GM21528 (cell line): ENCODE results near the gene INF2.
"Not testable (repeated sequence)": the region's sequence is repeated elsewhere in the genome, so short reads cannot be mapped to it uniquely, and the experiment has no call there.

ENCODE experiments used
- ATAC-seq: cut with Tn5 transposase; IDR thresholded peaks from one replicate; pipeline ENCODE4 v1.9.1; 2021; ENCODE audit warnings: mild to moderate bottlenecking, moderate library complexity; ENCODE audit not compliant: unreplicated experiment, low FRiP score

The INF2 gene

DNA sequence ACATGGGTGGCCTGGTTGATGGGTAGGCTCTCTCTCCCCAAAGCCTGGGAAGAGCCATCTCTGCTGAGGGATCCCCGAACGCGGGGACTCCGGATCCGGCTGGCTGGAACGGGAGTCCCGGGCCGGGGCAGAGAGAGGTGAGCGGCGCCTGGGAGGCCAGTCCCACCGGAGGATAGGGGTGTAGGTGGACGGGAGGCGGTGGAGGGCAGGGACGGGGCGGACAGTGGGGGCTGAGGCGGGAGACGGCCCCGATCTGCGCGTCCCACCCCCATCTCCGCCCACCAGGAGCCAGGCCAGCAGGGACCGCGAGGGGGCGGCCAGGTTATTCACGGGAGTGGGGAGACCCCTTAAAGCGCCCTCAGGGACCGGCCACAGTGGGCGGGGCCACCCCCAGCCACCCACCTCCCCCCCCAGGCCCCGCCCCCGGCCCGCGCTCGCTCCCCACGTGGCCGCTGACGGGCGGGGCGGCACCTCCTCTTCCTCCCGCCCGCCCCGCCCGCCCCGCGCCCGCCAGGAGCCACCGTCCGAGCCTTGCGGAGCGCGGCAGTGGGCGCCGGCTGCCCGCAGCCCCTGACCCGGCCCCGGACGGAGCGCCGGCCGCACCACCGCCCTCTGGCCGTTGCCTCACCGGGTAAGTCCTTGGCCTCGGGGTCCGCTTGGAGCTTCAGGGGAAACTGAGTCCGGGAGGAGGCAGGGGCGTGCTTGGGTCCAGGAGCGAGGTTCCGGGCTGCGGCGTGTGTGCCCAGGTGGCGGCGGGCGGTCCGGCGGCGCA lies at the start of gene INF2:
Gene INF2 (plus strand): TSS at position 510 of the 772 bp plus-strand sequence. CDS start 11,748 bp downstream, outside the sequence.
- ATAC-seq, result no peak

- ATAC-seq, result no peak
Measured at GRCh38 chr14:104639885-104640548, 49.4 kb upstream of the INF2 start.

GRCh38 chr14:104640681-104641080 lies 48.7 kb upstream of the INF2 start:
- no peak for ATAC-seq

- ATAC-seq, result no peak
Measured at GRCh38 chr14:104641753-104642539, 47.5 kb upstream of the INF2 start.

- no peak for ATAC-seq
Measured at GRCh38 chr14:104642540-104642868, 46.9 kb upstream of the INF2 start.

DNA sequence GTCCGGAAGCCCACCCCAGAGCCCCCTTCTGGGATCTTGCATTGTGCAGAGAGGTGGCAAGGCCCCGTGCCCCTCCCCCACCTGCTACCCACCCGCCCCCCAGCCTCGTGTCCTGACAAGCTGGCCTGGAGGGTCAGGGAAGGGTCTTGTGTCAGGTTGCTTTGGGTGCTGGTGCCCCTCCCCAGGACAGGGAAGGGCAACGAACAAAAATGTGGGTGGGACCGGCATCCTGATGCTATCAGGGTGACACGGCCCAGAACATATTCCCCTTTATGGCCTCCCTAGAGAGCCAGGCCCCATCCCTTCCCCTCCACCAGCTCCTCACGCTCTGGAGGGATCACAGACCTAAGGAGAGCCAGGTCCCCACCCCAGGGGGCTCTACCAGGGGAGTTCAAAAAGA lies 46.1 kb upstream of the INF2 start:
- no peak for ATAC-seq

- no peak for ATAC-seq
Measured at GRCh38 chr14:104644091-104644635, 45.3 kb upstream of the INF2 start.

GRCh38 chr14:104644656-104645378 lies 44.6 kb upstream of the INF2 start:
- ATAC-seq, result no peak

- no peak for ATAC-seq
Measured at GRCh38 chr14:104647467-104648043, 41.9 kb upstream of the INF2 start.

DNA sequence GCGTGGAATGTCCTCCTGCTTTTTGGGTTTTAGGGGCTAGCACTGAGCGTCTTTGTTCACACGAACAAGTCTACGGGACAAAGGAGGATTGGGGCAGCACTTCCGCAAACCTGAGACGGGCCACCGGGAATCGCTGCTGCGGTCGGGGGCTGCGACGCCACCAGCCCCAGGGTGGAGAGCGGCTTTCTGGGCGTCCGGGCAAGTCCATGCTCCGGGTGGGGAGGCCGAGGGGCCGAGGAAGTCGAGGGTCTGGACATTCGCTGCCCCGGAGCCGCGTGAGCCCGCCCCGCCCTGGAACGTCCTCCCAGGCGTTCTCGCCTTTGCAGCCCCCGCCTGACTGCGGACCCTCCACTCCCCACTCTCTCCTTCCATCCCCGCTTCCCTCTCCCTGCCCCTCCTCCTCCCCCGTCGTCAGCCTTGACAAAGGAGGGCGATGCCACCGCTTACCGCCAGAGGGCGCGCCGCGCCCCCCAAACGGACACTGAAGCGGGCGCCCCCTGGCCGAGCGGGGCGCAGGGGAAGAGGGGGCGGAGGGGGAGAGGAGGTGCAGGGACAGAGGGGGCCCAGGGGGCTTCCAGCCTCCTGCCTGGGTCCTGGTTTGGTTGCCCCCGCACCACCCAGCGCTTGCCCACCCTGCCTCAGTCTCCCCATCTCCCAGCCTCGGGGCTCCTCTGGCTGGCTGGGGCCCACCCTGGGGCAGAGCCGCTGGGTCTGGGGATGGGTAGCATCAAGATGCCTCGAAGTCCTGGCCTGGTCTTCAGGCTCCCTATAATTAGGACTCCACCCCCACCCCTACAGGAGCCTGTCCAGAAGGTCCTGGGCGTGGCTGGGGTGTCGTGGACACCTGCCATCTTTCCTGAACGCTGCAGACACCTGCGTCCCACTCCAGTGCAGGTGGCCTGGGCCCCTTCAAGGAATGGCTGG lies 39.1 kb upstream of the INF2 start:
- peak; percentile 86 for ATAC-seq

GRCh38 chr14:104650981-104651875 lies 38.2 kb upstream of the INF2 start:
- no peak for ATAC-seq

DNA sequence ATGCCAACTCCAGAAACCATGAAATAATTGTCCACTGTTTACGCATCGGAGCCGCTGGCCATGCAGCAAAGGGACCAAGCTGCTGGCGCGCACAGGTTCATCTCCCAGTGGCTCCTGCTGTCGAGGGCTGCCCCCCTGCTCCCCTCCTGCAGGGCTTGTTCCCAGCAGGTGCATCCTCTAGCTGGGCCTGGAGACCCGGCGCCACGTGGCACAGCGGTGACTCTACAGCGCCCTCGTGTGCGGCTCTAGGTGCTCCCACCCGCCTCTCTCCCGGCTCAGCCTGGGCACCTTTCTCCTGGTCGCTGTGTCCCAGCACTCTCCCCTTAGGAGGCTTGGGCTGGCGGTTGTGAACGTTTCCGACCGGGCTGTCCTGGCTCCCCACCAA lies 37.5 kb upstream of the INF2 start:
- no peak for ATAC-seq

DNA sequence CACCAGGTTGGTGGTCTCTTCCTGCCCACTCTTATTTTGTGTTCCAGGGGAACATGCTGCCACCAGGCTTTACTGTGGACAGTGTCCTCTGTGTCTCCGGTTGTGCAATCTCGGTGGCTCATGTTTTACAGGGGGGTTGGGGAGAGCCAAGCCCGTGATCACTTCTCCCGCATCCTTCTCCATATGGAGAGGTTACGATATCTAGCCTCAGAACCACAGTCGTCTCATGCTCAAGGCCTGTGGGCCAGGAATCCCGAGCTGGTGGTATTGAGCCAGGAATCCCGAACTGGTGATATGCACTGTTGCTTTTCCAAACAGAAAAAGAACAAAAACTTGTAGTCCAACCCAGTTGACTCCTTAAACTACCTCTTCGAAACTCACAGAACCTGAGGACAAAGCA lies 37.0 kb upstream of the INF2 start:
- ATAC-seq, result no peak

DNA sequence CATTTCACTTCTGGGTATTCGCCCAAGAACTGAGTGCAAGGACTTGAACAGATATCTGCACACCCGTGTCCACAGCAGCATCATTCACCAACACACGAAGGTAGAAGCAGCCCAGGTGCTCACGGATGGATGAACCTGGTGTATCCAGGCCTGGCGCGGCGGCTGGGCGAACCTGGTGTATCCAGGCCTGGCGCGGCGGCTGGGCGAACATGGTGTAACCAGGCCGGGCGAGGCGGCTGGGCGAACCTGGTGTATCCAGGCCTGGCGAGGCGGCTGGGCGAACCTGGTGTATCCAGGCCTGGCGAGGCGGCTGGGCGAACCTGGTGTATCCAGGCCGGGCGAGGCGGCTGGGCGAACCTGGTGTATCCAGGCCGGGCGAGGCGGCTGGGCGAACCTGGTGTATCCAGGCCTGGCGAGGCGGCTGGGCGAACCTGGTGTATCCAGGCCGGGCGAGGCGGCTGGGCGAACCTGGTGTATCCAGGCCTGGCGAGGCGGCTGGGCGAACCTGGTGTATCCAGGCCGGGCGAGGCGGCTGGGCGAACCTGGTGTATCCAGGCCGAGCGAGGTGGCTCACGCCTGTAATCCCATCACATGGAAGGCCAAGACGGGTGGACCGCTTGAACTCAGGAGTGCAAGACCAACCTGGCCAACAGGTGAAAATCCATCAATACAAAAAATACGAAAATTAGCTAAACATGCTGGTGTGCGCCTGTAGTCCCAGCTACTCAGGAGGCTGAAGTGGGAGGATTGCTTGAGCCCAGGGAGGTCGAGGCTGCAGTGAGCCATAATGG lies 36.1 kb upstream of the INF2 start:
- ATAC-seq, result not testable (repeated sequence)

GRCh38 chr14:104654119-104654518 lies 35.3 kb upstream of the INF2 start:
- no peak for ATAC-seq

- no peak for ATAC-seq
Measured at GRCh38 chr14:104655128-104655848, 34.1 kb upstream of the INF2 start.
